Ovary (tissue), 9 donors: Measurements from ENCODE around the gene TMEM125. TPM values are rescaled to one million over a fixed set of nuclear protein-coding genes. Genes with fewer than 3 reads are reported as not detected.

Experiments used
- DNase-seq, 5 donors: peaks; one replicate each; pipeline ENCODE4 v3.0.0-alpha.2; 2019 to 2020
- H3K27ac ChIP-seq, 2 donors: fragments of 200-600 bp; one replicate each; pipeline versions ENCODE4 v1.5.1 to v1.8.0; 2019 to 2022
- H3K27me3 ChIP-seq: fragments of 200-600 bp; one replicate; pipeline ENCODE4 v1.8.0; 2022
- H3K36me3 ChIP-seq: fragments of 200-600 bp; sonication (generic); one replicate; pipeline ENCODE4 v1.5.1; 2019
- H3K4me1 ChIP-seq: one replicate; pipeline ENCODE4 v1.8.1; 2013; ENCODE audit warnings: mild to moderate bottlenecking, moderate library complexity; ENCODE audit not compliant: insufficient read depth
- H3K4me3 ChIP-seq: fragments of 200-600 bp; sonication (generic); one replicate; pipeline ENCODE4 v1.5.1; 2017
- H3K9me3 ChIP-seq, 2 donors: fragments of 200-600 bp in 1 of 2; sonication (generic) in 1 of 2; one replicate each; pipeline versions ENCODE4 v1.5.1 to v1.8.1; 2013 to 2019; ENCODE audit warnings: mild to moderate bottlenecking in 1 of 2, moderate library complexity in 1 of 2
- CTCF ChIP-seq, 3 donors: fragments of 450-650 bp in 2 of 3; fragments of 200-600 bp in 1 of 3; IDR thresholded peaks; one replicate each; pipeline versions ENCODE4 v1.5.1 to v1.8.0; 2016 to 2022; ENCODE audit warnings: antibody characterized with exemption in 3 of 3, mild to moderate bottlenecking in 1 of 3
- EP300 ChIP-seq: sonication (generic); formaldehyde crosslinking; IDR thresholded peaks from one replicate; pipeline ENCODE4 v1.6.1; 2017; ENCODE audit warnings: antibody characterized with exemption
- POLR2A ChIP-seq: fragments of 450-650 bp; IDR thresholded peaks from one replicate; pipeline ENCODE4 v1.6.1; 2017; ENCODE audit warnings: antibody characterized with exemption, mild to moderate bottlenecking, moderate library complexity
- WGBS, 3 donors: extraction: QIAGEN DNeasy Blood & Tissue Kit in 1 of 3; methylation state at CpG; one replicate each; pipeline versions ENCODE4 v1.1.5 to v1.1.7; 2013 to 2017; 5-methylcytosine and 5-hydroxymethylcytosine counted together
- intact Hi-C, 4 donors: fragments of 100-400 bp; cut with DNase I; formaldehyde crosslinking; loops; one replicate each; pipeline versions ENCODE4 v1.11.0 to v1.15.1; 2022 to 2023
- polyA plus RNA-seq, 2 donors: library from polyadenylated mRNA; stranded (reverse); fragments of 200-250 nt in 1 of 2; fragments of 350-450 nt in 1 of 2; fragmentation: Illumina TruSeq in 1 of 2; extraction: RNeasy Lipid Tissue Mini Kit (QIAGEN cat#74804) in 1 of 2; gene quantifications; one replicate each; pipeline ENCODE4 v1.2.3, GENCODE V29; 2013 to 2014
- total RNA-seq, 7 donors: library from RNA; depleted of rRNA in 2 of 7; stranded (reverse); fragments of >200 nt in 2 of 7; fragmentation: NEBNext Ultra II Directional in 3 of 7; extraction: Animal tissue kit (Norgen Biotek cat#: 25700) in 3 of 7; gene quantifications; one replicate each; pipeline versions ENCODE4 v1.1.0 to v1.2.4, GENCODE V29; 2016 to 2023
- donor health status: DM: no; HTN: no; CAD: no; lungs with moderate emphysema.
- donor health status: DM: no; HTN: no; CAD: no.
- donor health status: Bipolar disorder and iron deficiency.
- donor health status: DM: yes; HTN: yes; CAD: no.
- donor health status: DM: no; HTN: no; CAD: no.
- donor health status: DM: yes; HTN: yes; CAD: no.

Gene TMEM125
- total and polyA plus RNA-seq, 9 donors = 0.23 to 20.6 (median 1.3) TPM

- DNase-seq = no peak
- no peaks in the 10 kb centered on the region for H3K36me3 ChIP-seq
- intact Hi-C loops = no loop called here
- WGBS, 3 donors = 91 to 92% (median 91%) methylated on average over 21 to 24 of the region's 24 CpGs
- H3K4me3 ChIP-seq = no peak overlapping the region
- no peak overlapping the region for H3K27ac ChIP-seq
- H3K27me3 ChIP-seq = no peaks in the 10 kb centered on the region
- no peak for TF ChIP-seq POLR2A
- no peak for TF ChIP-seq EP300
- TF ChIP-seq CTCF (IDR thresholded peaks at IDR 0.05) = no peak
- no peaks in the 10 kb centered on the region for H3K4me1 ChIP-seq
- H3K9me3 ChIP-seq = no peaks in the 10 kb centered on the region
These were observed 43.1 kb downstream of the TMEM125 start for GRCh38 chr1:43312663-43313515.

GRCh38 chr1:43313771-43314170, 44.0 kb downstream of the TMEM125 start:
- H3K4me1 ChIP-seq = no peaks in the 10 kb centered on the region
- H3K9me3 ChIP-seq = no peaks in the 10 kb centered on the region
- WGBS, 3 donors = 93 to 99% (median 93%) methylated on average over 10 of the region's 10 CpGs
- no peaks in the 10 kb centered on the region for H3K36me3 ChIP-seq
- no peak overlapping the region for H3K27ac ChIP-seq
- no peaks in the 10 kb centered on the region for H3K27me3 ChIP-seq
- DNase-seq = no peak
- TF ChIP-seq CTCF (IDR thresholded peaks at IDR 0.05) = no peak
- no peak for TF ChIP-seq EP300
- no peak for TF ChIP-seq POLR2A
- no peak overlapping the region for H3K4me3 ChIP-seq
- intact Hi-C loops = no loop called here

GRCh38 chr1:43314233-43314632, 44.5 kb downstream of the TMEM125 start:
- no peak for TF ChIP-seq CTCF (IDR thresholded peaks at IDR 0.05)
- no peak for TF ChIP-seq POLR2A
- TF ChIP-seq EP300 = no peak
- no peak for DNase-seq
- H3K4me1 ChIP-seq = no peaks in the 10 kb centered on the region

GRCh38 chr1:43315481-43315880, 45.7 kb downstream of the TMEM125 start:
- intact Hi-C loops = no loop called here
- H3K36me3 ChIP-seq = no peaks in the 10 kb centered on the region
- no peaks in the 10 kb centered on the region for H3K27me3 ChIP-seq
- no peak overlapping the region for H3K27ac ChIP-seq
- no peaks in the 10 kb centered on the region for H3K9me3 ChIP-seq
- no peak for TF ChIP-seq CTCF (IDR thresholded peaks at IDR 0.05)
- TF ChIP-seq POLR2A = no peak
- TF ChIP-seq EP300 = no peak
- WGBS, 3 donors = 80 to 94% (median 91%) methylated on average over 3 of the region's 3 CpGs
- no peaks in the 10 kb centered on the region for H3K4me1 ChIP-seq
- H3K4me3 ChIP-seq = no peak overlapping the region
- DNase-seq = no peak

More at GRCh38 chr1:43314233-43314632, 44.5 kb downstream of the TMEM125 start:
- intact Hi-C loops = no loop called here
- WGBS, 3 donors = 93 to 96% (median 94%) methylated on average over 5 of the region's 5 CpGs
- Histone ChIP-seq H3K36me3 (no peaks in the 10 kb centered on the region), H3K27me3 (no peaks in the 10 kb centered on the region), H3K4me3 (no peak overlapping the region), H3K9me3 (no peaks in the 10 kb centered on the region), H3K27ac (no peak overlapping the region)
